Non-pigmented ciliary epithelial cell (primary cell): ENCODE results near the gene UMOD.
"Not testable (repeated sequence)": the region's sequence is repeated elsewhere in the genome, so short reads cannot be mapped to it uniquely, and the experiment has no call there.

Source experiments
- DNase-seq: peaks from one replicate; pipeline ENCODE4 v3.0.0-alpha.2; 2010; ENCODE audit warnings: low read depth

UMOD gene

DNA sequence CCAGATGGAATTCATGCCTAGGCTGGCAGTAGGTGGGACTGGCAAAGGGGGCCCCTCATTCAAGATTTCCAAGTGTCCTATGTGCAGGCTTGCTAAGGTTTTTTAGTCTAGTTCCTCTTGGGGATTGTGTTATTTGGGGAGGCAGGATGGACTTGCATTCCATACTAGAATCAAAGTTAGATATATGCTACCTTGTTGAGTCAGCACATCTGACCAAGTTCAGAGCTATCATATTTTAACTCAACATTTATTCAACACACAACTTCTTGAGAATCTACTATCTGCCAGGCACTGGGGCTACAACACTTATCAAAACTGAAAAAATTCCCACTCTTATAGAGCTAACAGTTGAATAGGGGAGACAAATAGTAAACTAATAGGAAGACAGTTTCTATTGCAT is 31.9 kb downstream of the UMOD start:
- no peak for DNase-seq

DNA sequence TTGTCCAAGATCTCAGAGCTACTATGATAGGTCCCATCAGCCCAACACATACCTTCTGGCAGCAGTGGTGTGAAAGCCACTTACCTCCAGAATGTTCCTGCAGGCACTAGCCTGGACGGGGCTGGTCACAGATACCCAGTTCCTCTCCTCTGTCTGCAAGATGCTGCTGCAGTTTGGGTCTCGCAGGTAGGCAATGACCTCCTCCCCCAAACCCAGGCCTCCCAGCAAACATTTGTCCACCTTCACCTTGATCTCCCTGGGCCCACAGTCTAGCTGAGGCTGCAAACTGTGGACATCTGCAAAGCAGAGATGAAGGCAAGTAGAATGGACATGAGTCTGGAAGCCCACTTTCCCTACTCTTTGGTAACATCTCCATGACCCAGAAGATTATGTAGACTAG is 32.3 kb downstream of the UMOD start:
- no peak for DNase-seq

DNA sequence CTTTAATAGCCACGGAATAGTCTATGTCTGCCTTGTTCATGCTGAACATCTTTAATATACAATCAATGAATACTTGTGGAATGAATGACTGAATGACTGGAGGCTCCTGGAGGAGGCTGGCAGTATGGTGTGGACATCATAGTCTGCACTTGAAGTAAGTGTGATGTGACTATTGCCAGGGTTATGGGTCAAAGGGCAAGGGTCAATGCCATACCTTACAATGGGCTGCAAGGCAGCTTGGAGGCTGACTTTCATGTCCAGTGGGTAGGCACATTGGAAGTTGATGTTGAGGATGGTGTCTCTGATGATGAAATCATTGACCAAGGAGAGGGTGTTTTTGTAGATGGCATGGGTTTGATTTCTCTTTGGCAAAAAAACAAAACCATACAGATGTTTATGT is 33.1 kb downstream of the UMOD start:
- no peak for DNase-seq

DNA sequence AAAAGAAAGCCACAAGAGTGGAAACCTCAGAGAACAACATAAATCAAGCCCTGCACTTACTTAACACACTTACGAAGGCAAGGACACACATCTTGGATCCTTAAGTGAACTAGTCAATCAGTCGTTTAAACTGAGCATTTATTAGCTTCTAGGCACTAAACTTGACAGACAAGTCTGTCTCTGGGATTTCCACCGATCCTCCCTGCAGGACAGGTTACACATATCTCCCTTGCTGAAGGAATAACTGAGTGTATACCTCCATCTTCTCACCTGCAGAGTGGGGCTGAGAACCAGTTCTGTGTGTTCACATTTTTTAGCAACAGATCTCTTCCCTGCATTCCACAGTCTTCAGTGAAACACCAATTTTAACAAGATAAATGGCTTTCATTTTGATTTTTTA is 34.1 kb downstream of the UMOD start:
- DNase-seq: no peak

DNA sequence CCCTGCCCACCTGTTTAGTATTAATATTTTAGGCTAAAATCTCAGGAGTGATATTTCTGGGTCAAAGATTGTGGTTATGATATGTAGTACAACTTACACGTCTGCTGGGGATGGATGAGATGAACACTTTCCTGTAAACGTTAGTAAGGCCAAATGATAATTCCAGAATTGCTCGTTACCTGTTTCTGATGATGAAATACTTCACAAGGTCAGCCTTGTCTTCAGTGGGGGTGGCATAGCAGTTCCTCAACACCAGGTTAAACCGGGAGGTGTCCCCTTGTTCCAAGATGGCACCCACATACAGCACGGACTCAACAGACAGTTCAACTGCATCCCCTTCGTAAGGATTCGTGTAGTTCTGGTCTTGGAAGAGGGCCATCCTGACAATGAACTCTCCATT is 34.5 kb downstream of the UMOD start:
- DNase-seq: no peak

DNA sequence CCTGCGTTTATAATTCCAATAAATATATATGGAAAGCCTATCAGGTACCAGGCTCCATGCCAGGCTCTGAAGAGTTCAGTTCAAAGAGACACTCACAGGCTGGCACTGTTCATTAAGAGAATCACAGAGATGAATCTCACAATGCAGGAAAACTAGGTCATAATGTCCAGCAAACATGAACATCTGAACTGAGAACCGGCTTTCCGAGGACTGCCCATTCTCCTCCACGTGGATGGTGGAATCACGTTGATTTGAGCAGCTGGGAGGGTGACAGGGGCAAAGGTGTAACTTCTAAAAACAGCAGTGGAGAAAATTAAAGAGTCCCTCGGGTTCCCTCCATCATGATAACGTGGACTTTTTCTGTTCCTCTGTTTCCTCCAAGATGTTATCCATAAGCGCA is 35.4 kb downstream of the UMOD start:
- DNase-seq: no peak

DNA sequence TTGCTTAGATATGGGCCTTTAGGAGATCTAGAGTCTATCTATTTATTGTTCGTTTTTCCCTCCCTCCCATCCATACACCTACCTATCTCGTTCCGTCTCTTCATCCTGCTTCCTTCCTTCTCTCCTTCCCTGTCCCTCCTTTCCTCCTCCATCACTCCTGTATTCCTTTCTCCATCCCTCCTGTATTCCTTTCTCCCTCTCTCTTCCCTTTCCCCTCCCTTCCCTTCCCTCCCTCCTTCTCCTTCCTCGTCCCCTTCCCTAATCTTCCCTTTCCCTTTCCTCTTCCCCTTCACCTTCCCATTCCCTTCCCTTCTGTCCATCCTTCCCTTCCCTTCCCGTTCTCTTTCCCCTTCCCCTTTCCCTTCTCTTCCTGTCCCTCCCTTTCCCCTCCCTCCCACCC is 35.8 kb downstream of the UMOD start:
- DNase-seq: no peak

DNA sequence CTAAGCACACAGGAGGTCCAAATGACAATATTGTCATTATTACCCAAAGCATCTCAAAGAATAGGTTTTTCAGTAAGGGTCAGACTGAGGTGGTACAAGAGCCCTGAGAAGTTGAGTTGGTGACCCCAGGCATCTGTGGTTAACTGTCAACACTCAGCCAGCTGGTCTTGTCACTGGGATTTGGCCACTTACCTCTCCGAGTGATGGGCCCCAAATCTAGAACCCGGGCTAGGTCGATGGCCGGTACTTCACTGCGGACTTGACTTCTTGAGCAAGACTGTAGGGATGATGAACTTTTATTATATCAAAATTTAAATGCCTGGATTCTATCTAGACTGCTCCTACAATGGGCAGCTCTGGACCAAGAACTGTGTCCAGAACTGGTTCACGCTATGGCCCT is 36.8 kb downstream of the UMOD start:
- DNase-seq: no peak

DNA sequence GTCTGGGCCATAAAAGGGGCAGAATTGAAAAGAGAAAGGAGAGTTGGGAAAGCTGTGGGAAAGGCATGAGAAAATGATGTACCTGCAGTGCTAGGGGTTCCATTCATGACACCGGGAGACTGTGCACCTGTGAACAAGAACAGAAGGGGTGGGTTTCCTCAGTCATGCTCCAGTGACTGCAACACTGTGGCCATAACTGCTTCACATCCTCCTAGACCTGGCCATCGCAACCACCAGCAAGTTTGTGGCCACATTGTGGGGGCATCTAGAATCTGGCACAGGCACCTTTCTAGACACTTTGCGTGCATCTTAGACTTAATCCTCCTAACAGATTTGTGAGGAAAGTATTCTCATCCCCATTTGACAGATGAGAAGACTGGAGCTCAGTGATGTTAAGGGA is 37.9 kb downstream of the UMOD start:
- DNase-seq: no peak

DNA sequence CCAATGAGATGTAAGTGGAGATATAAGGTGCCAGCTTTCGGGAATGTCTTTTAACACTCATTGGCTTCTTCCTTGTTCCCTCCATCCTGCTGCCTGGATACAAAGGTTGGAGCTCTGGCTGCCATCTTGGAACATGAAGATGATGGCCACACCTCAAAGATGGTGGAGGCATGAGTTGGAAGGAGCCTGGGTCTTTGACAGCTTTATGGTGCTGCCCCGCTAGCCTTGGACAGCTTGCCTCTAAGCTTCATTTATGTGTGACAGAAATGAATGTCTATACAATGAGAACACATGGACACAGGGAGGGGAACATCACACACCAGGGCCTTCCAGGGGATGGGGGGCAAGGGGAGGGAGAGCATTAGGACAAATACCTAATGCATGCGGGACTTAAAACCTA is 38.8 kb downstream of the UMOD start:
- no peak for DNase-seq

DNA sequence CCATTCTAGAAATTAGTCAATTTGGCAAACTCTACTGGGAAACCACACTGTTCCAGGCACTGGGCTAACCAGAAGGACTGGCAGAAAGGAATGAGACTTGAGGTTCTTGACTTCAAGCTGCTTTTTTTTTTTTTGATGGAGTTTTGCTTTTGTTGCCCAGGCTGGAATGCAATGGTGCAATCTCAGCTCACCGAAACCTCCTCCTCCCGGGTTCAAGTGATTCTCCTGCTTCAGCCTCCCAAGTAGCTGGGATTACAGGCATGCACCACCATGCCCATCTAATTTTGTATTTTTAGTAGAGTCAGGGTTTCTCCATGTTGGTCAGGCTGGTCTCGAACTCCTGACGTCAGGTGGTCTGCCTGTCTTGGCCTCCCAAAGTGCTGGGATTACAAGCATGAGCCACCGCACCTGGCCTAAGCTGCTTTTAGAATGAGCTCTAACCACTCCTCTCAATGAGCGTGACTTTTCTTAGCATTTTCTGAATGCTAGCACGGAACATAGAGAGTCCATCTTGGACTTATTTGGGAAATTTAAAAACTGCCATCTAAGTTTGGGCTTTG is 39.9 kb downstream of the UMOD start:
- DNase-seq: not testable (repeated sequence)

DNA sequence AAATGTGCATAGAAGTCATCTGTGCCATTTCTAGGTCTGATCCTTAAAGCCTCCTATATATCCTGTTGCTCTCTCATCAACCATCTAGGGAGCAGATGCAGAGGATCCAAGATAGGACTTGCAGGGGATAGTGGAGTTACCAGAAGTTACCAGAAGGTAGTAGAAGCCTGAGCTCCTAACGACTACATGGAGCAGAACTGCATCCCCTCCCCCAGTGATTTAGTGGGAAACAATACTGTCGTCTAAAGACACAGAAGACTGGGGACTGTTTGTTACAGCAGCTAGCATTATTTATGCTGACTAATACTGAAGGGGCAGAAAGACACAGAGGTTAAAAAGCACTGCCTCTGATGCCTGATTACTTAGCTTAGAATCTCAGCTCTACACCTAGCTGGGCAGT is 41.0 kb downstream of the UMOD start:
- no peak for DNase-seq

DNA sequence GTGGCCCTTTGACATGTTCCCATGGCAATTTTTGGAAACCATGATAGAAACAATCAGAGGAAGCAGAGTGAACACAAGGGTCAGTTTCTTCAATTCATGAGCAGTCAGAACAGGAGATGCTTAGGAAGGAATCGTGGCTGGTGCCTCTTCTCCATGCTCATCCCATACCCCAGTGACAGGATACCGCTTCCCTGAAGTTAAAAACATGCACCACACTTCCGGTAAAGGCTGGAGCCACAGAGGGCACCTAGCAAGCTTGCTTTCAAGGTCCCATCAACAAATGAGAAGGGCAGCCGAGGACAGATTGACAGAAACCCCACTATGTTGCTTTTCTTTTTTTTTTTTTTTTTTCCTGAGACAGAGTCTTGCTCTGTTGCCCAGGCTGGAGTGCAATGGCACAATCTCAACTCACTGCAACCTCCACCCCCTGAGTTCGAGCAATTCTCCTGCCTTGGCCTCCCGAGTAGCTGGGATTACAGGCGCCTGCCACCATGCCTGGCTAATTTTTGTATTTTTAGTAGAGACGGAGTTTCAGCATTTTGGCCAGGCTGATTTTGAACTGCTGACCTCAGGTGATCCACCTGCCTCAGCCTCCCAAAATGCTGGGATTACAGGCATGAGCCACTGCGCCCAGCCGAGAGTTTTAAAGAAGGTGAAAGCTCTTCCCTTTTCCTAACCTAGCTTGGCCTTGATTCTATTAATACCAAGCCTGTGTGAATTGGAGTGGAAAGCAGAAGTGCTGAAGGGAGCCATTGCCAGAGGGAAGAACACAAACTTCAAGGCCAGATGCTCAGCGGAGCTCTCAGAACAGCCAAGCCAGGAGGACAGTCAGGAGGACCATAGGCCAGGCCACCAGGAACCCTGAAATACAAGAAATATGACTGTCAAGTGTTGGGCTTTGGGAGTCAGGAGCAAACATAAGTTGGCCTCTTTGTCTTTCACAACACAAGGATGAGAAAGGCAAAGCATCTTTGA is 41.8 kb downstream of the UMOD start:
- DNase-seq: no peak

DNA sequence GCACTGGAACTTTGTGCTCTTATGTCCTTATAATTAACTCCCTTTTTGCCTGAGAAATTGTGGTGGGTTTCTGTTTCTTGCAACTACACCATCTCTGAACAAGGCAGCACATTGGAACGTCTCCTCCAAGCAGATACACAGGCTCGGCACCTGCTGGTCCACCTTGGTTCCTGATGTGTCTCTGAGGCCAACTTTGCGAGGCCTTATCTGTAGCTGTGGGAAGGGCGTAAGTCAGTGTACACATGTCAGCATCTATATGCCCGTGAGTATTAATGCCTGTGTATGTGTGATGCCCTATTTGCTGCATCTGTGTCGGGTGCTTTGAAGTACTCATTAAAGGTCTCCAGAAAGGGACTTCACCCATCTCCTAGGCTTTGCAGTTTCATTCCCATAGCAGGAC is 42.7 kb downstream of the UMOD start:
- DNase-seq: no peak

DNA sequence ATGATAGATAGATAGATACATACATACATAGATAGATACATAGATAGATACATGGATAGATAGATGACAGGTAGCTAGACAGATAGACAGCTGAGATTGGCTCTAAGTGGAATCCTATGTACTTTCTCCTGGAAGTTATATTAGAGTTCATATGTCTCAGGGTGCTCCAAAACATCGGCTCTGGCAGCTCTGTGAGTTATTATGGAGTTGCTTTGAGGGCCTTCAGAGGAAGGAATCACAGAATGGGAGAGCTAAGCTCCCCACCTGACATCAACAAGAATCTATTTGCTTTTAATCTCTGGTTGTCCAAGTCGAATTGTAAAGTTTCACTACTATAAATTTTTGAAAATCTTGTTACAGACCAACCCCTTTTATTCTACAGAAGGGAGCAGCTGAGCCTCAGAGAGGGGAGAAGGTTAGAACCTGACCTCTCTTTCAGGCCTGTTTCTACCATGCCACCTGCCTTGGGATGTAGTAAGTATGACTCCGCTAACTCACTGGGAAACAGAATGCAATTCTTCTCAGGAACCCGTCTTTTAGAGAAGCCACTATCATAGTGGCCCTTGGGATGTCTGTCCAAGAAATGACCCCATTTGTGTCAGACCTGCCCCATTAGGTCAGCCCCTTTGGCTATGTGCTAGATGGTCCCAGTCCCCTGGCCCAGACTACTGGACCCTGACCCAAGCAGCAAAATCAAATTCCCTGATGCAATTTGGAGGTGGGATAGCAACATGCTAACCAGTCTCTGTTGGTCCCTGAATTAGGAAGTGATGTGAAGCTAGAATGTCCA is 43.5 kb downstream of the UMOD start:
- no peak for DNase-seq

DNA sequence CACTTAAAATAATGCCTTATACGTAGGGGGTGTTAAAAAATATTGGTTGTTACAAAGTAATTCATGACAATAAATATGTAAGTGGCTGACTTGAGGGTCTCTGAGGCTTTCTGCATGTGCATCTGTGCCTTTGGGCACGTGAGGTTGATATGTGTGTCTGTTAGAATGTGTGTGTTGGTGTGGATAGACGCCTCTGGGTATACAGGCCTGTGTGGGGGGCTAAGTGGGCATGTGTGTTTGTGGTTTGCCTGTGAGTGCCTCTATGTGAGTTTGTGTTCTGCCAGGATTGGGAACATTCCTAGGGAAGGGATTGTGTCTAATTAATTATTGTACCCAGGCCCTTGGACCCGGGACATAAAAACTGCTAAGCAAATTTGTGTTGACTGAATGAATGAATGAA is 44.2 kb downstream of the UMOD start:
- DNase-seq: no peak

DNA sequence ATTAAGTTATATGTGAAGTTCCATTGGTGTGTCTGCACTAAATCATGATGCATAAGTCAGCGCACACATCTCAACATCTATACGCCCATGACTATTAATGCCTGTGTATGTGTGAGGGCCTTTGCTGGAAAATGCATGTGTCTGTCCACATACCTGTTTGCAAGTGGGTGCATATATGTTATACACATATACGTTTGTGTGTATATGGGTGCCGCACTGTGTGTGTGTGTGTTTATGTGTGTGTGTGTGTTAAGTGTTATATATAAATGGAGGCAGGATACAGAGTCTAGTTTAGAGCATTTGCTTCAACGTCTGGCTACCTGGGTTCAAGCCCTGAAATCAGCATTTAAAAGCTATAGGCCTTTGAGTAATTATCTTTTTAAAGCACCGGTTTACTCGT is 44.7 kb downstream of the UMOD start:
- DNase-seq: no peak

DNA sequence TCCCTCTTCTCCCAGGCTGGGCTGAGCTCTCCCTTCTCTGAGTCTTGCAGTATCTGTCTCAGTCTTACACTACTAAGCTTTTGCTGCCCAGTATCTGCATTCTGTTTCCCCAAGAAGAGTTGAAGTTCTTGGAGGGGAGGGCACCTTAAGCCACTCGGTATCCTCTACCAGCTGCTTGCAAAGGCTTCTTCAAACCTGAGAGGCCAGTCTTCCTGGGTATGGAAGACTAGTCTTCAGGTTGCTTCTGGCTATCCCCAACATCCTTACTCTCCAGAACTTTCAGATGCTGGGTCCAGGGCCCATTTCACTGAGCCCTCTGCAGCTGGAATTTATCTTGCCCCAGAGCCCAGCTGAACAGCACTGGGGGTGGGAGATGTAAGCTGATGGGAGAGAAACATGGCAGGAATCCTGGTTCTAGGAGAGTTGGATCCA is 45.3 kb downstream of the UMOD start:
- no peak for DNase-seq

DNA sequence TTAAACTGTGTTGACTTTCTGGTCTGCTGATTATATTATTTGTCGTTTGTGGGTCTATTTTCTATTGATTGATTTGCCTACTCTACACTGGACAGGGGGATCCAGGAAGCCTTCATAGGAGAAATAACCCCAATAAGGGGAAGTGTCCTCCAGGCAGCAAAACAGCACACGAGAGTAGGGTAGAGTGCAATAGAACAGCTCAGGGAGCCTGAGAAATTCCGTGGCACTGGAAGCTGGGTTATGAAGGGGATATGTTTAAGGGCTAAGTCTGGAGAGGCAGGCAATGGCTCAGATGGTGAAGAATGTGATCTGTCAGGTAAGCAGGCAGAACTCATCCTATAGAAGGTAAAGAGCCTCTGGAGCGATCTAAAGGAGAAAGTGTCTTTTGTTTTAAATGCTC is 46.1 kb downstream of the UMOD start:
- DNase-seq: no peak

DNA sequence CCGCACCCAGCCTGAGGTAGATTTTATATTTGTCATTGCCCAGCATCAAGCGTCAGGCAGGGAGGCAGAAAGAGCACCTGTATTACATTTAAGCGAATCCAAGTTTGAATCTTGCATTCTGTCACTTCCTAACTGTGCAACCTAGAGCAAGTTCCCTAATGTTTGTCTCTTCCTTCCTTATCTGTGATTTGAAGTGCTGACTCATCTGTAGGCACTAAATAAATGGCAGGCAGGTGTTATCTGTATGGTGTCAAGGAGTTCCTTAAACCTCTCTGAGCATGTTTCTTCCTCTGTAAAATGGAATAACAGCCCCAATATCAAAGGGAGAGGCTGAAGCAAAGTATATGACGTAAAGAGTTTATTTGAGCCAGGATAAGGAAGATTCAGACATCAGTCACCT is 49.5 kb downstream of the UMOD start:
- DNase-seq: no peak

DNA sequence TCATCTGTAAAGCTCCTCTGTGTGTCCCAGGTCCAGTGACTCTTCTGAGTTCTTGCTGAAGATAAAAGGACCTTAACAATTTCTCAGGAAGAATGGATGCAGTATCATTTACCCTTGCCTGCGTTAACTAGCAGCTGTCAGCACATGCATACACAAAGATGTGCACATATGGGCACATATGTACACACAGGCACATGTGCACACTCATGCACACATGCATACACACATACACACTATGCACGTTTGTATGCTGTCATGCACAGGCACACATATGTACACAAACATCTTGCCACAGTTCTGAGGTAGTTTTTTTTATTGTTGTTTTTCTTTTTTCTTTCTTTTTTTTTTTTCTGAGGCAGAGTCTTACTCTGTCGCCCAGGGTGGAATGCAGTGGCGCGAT is 50.1 kb downstream of the UMOD start:
- DNase-seq: no peak

DNA sequence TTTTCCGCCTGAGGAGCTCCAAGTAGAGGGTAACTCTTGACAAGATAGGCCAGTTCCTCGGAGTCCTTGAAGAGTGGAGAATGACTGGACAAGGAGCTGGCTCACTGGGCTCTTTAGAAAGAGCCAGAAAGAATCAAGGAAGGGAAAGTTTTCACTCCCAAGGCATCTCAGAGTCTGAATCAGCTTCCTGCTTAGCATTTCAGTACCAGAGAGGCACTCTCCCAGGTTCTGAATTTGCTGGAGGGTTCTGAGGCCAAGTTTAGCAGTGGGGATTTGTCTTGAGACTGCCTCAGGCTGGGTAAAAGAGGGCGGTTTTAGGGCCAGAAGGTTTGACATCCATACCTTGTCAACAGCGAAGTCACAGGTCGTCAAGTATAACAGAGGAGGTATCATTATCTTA is 50.7 kb downstream of the UMOD start:
- DNase-seq: no peak
